Esophagus muscularis mucosa (tissue), 4 donors: ENCODE results near the gene ARHGEF12. TPM values are rescaled to one million over a fixed set of nuclear protein-coding genes. Genes with fewer than 3 reads are reported as not detected.

Source experiments
- DNase-seq: peaks from one replicate; pipeline ENCODE4 v3.0.0-alpha.2; 2017; ENCODE audit errors: extremely low spot score
- H3K27ac ChIP-seq, 4 donors: fragments of 200-600 bp; sonication (generic); replicated peaks in 1 of 4; 1 replicate in 3 of 4; 2 replicates in 1 of 4; pipeline ENCODE4 v1.5.1; 2016 to 2019; ENCODE audit warnings: mild to moderate bottlenecking in 1 of 4
- H3K27me3 ChIP-seq, 4 donors: fragments of 200-600 bp; sonication (generic); one replicate each; pipeline versions ENCODE4 v1.5.1 to v1.6.0; 2016 to 2019
- H3K36me3 ChIP-seq, 4 donors: fragments of 200-600 bp; sonication (generic); one replicate each; pipeline ENCODE4 v1.5.1; 2016 to 2019
- H3K4me1 ChIP-seq, 4 donors: fragments of 200-600 bp; sonication (generic); one replicate each; pipeline ENCODE4 v1.5.1; 2016 to 2019
- H3K4me3 ChIP-seq, 4 donors: fragments of 200-600 bp; sonication (generic); 1 replicate in 2 of 4; 2 replicates in 2 of 4; pipeline ENCODE4 v1.5.1; 2016 to 2019; ENCODE audit warnings: mild to moderate bottlenecking in 4 of 4, moderate library complexity in 1 of 4
- H3K9me3 ChIP-seq, 4 donors: fragments of 200-600 bp; sonication (generic); 1 replicate in 3 of 4; 2 replicates in 1 of 4; pipeline ENCODE4 v1.5.1; 2016 to 2019
- CTCF ChIP-seq, 3 experiments: fragments of 200-600 bp in 2 of 3; fragments of 450-650 bp in 1 of 3; sonication (generic) in 2 of 3; IDR thresholded peaks; one replicate each; pipeline ENCODE4 v1.5.1; 2017 to 2019; ENCODE audit warnings: antibody characterized with exemption in 3 of 3, mild to moderate bottlenecking in 2 of 3, moderate library complexity in 1 of 3
- EP300 ChIP-seq: sonication (generic); formaldehyde crosslinking; IDR thresholded peaks from one replicate; pipeline ENCODE4 v1.6.1; 2017; ENCODE audit warnings: antibody characterized with exemption
- POLR2A ChIP-seq: fragments of 450-650 bp; IDR thresholded peaks from one replicate; pipeline ENCODE4 v1.6.1; 2017; ENCODE audit warnings: antibody characterized with exemption, moderate library complexity, mild to moderate bottlenecking, low read depth
- POLR2AphosphoS5 ChIP-seq, 2 donors: sonication (generic); formaldehyde crosslinking; IDR thresholded peaks; one replicate each; pipeline ENCODE4 v1.6.1; 2017; ENCODE audit warnings: antibody characterized with exemption in 2 of 2
- WGBS: methylation state at CpG from one replicate; pipeline ENCODE4 v1.1.5; 2018; 5-methylcytosine and 5-hydroxymethylcytosine counted together
- intact Hi-C: fragments of 100-400 bp; cut with DNase I; formaldehyde crosslinking; loops from one replicate; pipeline ENCODE4 v1.15.1; 2023
- total RNA-seq, 4 donors: library from RNA; depleted of rRNA; stranded (reverse); fragments of >200 nt; gene quantifications; one replicate each; pipeline versions ENCODE4 v1.1.0 to v1.2.1, GENCODE V29; 2016

The ARHGEF12 gene
- total RNA-seq, 4 donors from 2014 or later: 89.1 to 118 (median 106) TPM

GRCh38 chr11:120516461-120517389 is 180.5 kb downstream of the ARHGEF12 start:
- Histone ChIP-seq H3K4me1 (peaks cover 0 to 8% (median 5%) of the 10 kb centered on the region in 4 donors), H3K27me3 (peaks cover 0 to 38% (median 0%) of the 10 kb centered on the region in 4 donors), H3K36me3 (no peaks in the 10 kb centered on the region), H3K27ac (peak overlapping the region in 1 of 4 donors; percentile 6), H3K9me3 (no peaks in the 10 kb centered on the region), H3K4me3 (no peak overlapping the region)
- DNase-seq: no peak
- 70% methylated on average over 38 of the region's 39 CpGs for WGBS
- no peak for TF ChIP-seq EP300
- TF ChIP-seq POLR2AphosphoS5 (IDR thresholded peaks at IDR 0.05): no peak
- TF ChIP-seq POLR2A: no peak
- no peak for TF ChIP-seq CTCF (IDR thresholded peaks at IDR 0.05)
- intact Hi-C loops: no loop called here

GRCh38 chr11:120517390-120517761 is 181.2 kb downstream of the ARHGEF12 start:
- Histone ChIP-seq H3K27me3 (peaks cover 0 to 32% (median 0%) of the 10 kb centered on the region in 4 donors), H3K9me3 (no peaks in the 10 kb centered on the region), H3K4me3 (no peak overlapping the region), H3K36me3 (no peaks in the 10 kb centered on the region), H3K4me1 (peaks cover 0 to 1% (median 0%) of the 10 kb centered on the region in 4 donors), H3K27ac (peak overlapping the region in 2 of 4 donors; percentile 6 to 63)
- no peak for TF ChIP-seq CTCF (IDR thresholded peaks at IDR 0.05)
- TF ChIP-seq POLR2AphosphoS5 (IDR thresholded peaks at IDR 0.05): no peak
- no peak for TF ChIP-seq EP300
- TF ChIP-seq POLR2A: no peak
- 65% methylated on average over 11 of the region's 13 CpGs for WGBS
- no peak for DNase-seq
- intact Hi-C loops: no loop called here

GRCh38 chr11:120517801-120518291 is 181.6 kb downstream of the ARHGEF12 start:
- peaks cover 0 to 3% (median 0%) of the 10 kb centered on the region in 4 donors for H3K4me1 ChIP-seq
- peak overlapping the region in 2 of 4 donors; percentile 6 to 63 for H3K27ac ChIP-seq
- no peak for DNase-seq
- peaks cover 0 to 32% (median 0%) of the 10 kb centered on the region in 4 donors for H3K27me3 ChIP-seq
- WGBS: 79% methylated on average over 7 of the region's 7 CpGs
- H3K4me3 ChIP-seq: no peak overlapping the region
- intact Hi-C loops: no loop called here
- TF ChIP-seq CTCF (IDR thresholded peaks at IDR 0.05) (no peak), POLR2AphosphoS5 (IDR thresholded peaks at IDR 0.05) (no peak), EP300 (no peak), POLR2A (no peak)
- H3K9me3 ChIP-seq: no peaks in the 10 kb centered on the region
- H3K36me3 ChIP-seq: no peaks in the 10 kb centered on the region

GRCh38 chr11:120518356-120518755 is 182.1 kb downstream of the ARHGEF12 start:
- H3K9me3 ChIP-seq: no peaks in the 10 kb centered on the region
- intact Hi-C loops: no loop called here
- TF ChIP-seq CTCF (IDR thresholded peaks at IDR 0.05) (no peak), EP300 (no peak), POLR2AphosphoS5 (IDR thresholded peaks at IDR 0.05) (no peak), POLR2A (no peak)
- peaks cover 0 to 8% (median 0%) of the 10 kb centered on the region in 4 donors for H3K4me1 ChIP-seq
- no peak overlapping the region for H3K27ac ChIP-seq
- no peak overlapping the region for H3K4me3 ChIP-seq
- WGBS: 97% methylated on average over 5 of the region's 7 CpGs
- DNase-seq: no peak
- peaks cover 0 to 31% (median 0%) of the 10 kb centered on the region in 4 donors for H3K27me3 ChIP-seq
- no peaks in the 10 kb centered on the region for H3K36me3 ChIP-seq
